NCI-H2107 treated with DMSO at 0.1 percent for 48 hours (cell line): ENCODE data around the gene GRIN2D.
A peak's percentile ranks its signal among the peaks of the same experiment; 100 is the strongest.
"Not testable (repeated sequence)": the region's sequence is repeated elsewhere in the genome, so short reads cannot be mapped to it uniquely, and the experiment has no call there.

ENCODE experiments used
- DNase-seq: peaks from one replicate; lab custom pipeline; 2025; ENCODE audit not compliant: unreplicated experiment; lab: John Stamatoyannopoulos, UW

The GRIN2D gene

DNA sequence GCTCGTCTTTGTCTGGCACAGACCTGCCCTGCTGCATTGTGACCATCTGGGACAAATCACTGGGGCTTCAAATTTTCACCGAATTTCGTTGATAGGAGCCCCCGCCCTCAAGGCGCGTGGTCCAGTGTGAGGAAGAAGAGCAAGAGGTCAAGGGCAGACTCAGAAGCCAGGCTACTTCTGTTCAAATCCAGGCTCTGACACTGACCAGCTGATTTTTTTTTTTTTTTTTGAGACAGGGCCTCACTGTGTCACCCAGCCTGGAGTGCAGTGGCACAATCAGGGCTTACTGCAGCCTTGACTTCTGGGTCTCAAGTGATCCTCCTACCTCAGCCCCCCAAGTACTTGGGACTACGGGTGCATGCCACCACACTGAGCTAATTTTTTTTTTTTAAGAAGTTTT lies 22.1 kb upstream of the GRIN2D start:
- no peak for DNase-seq

DNA sequence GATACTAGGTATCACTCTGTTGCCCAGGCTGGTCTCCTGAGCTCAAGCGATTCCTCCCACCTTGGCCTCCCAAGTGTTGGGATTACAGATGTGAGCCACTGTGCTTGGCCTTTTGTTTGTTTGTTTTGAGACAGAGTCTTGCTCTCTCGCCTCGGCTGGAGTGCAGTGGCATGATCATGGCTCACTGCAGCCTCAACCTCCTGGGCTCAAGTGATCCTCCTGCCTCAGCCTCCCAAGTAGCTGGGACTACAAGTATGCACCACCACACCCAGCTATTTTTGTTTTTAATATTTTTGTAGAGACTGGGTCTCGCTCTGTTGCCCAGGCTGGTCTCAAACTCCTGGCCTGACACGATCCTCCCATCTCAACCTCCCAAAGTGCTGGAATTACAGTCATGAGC lies 21.7 kb upstream of the GRIN2D start:
- not testable (repeated sequence) for DNase-seq

DNA sequence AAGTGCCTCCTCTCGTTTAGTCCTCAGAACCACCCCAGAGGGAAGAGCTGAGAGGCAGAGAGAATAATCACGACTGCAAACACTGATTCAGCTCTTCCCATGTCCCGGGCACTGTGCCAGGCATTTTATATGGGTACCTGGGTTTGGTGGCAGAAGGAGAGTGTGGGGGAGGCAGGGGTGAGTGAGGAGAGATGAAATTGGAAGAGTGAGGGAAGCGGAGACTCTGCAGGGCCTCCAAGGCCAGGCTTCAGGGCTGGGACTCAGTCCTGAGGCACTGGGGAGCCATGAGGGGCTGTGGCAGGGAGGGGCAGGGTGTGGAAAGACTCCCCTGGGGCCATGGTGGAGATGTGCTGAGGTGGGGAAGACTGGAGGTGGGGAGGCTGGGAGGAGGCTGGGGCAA lies 20.6 kb upstream of the GRIN2D start:
- peak; percentile 85 for DNase-seq

DNA sequence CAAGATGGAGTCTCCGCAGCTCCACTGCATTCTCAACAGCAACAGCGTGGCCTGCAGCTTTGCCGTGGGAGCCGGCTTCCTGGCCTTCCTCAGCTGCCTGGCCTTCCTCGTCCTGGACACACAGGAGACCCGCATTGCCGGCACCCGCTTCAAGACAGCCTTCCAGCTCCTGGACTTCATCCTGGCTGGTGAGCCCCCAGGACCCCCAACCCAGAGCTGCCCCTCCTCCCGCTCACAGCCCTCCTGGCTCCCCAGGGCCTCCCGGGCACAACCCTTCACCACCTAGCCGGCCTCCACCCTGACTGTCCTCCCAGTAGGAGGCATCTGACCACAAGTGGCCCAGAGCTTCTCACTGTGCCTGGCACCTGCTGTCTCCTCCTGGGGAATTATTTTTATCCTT lies 19.9 kb upstream of the GRIN2D start:
- no peak for DNase-seq

DNA sequence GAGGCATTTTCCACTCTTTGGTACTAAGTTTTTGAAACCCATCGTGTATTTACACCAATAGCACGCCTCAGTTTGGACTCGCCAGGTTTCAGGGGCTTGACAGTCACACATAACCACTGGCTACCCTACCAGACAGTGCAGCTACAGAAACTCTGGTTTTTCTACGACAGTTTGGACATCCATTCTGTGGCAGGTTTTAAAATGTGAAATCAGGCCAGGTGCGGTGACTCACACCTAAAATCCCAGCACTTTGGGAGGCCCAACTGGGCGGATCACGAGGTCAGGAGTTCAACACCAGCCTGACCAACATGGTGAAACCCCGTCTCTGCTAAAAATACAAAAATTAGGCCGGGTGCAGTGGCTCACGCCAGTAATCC lies 15.3 kb upstream of the GRIN2D start:
- no peak for DNase-seq

DNA sequence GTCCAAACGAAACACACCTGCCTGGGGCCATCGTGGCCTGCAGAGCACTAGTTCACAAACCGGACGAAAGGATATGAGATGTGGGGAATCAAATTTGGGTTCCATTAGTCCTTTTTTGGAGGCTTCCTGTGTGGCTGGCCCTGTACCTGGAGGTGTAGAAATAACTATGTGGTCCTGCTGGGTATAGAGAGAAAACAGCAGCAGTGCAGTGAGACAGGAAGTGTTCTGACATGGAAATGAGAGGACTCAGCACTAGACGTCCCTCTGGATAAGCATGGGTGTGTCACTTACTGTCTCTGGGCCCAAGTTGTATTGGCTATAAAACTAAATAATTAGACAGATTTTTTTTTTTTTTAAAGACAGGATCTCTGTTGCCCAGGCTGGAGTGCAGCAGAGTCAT lies 14.4 kb upstream of the GRIN2D start:
- DNase-seq: no peak

DNA sequence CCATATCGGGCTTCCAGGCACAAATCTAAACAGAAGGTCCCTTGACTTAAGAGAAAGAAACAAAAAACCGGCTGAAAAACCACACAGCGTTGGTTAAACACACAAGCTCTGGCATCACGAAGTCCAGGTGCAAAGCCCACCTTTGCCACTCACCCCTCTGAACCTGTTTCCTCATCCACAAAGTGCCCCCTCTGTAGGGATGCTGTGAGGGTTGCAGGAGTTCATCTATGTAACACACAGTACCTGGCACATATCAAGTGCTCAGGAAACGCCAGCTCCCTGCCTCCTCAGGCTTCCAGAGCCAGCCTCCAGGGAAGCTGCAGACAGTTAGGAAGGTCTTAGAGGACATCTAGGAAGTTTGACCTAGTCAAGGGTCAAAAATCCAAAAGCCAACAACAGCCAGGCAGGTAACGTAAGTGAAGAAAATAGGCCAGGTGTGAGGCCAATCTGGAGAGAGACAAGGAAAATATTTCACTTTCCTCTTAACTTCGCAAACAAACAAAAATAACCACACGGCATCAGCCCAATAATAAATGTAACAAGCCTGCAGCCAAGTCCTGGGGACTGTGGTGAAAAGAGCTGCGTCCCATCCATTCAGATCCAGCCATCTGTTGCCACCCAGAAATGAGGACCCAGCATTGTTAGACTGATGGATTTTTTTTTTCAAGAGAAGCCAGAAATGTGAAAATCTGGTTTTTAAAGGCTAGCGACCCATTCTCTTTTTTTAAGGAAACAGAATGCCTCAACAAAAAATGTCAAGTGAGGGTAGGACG lies 12.1 kb upstream of the GRIN2D start:
- no peak for DNase-seq

DNA sequence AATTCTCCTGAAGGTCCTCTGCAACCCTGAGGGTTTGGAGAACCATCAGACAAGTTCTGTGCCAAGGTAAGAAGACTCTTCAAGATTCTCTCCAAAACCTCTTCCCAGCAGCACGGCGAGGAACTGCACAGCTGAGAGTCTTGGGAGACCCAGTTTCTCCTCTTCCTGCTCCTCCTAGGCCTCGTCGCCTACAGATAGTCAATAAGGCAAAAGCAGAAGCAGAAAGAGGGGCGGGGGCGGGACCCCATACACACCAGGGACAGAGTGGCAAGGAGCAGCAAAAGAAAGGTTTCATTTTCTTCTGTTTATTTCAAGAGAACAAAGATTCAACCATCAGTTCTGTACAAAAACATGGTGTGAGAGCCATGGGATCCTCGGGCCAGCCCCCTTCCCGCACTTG lies 11.2 kb upstream of the GRIN2D start:
- no peak for DNase-seq

DNA sequence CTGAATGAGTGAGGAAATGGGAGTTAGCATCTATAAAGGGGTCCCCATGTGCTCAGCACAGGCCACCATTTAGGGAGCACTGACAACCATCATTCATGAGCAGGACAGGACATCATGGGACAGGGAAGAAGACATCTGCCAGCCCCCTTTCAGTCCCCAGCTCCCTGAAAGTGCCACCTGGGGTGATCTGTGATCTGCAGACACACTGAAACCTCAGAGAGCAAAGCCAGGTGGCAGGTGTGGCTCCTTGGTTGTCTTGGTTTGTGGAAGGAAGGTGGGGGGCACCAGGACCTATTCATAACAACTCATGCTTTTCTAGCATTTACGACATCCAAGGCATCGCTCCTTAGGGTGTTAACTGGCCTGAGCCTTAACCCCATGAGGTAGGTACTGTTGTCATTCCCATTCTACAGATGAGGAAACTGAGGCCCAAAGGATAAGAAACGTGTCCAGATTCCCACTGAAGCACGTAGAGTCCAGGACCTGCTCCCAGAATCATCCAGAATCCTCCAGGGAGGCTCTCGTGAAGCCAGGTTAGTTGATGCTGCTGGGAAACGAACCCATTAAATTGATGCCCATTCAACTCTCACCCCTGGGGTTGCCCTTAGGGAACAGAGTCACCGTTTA lies 7.9 kb upstream of the GRIN2D start:
- no peak for DNase-seq

DNA sequence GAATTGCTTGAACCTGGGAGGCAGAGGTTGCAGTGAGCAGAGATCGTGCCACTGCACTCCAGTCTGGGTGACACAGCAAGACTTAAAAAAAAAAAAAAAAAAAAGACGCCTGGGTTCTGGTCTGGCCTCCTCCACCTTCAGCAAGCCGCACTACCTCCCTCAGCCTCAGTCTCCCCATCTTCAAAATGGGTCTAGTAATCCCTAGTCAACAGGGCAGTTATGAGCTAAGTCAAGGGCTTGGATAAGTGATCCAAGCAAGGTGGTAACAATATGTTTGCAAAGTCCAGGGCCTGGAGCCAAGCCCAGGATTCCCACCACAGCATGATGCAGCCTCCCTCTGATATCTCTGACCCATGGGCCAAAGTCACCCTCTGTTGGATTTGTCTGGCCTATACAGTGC lies 6.5 kb upstream of the GRIN2D start:
- no peak for DNase-seq

DNA sequence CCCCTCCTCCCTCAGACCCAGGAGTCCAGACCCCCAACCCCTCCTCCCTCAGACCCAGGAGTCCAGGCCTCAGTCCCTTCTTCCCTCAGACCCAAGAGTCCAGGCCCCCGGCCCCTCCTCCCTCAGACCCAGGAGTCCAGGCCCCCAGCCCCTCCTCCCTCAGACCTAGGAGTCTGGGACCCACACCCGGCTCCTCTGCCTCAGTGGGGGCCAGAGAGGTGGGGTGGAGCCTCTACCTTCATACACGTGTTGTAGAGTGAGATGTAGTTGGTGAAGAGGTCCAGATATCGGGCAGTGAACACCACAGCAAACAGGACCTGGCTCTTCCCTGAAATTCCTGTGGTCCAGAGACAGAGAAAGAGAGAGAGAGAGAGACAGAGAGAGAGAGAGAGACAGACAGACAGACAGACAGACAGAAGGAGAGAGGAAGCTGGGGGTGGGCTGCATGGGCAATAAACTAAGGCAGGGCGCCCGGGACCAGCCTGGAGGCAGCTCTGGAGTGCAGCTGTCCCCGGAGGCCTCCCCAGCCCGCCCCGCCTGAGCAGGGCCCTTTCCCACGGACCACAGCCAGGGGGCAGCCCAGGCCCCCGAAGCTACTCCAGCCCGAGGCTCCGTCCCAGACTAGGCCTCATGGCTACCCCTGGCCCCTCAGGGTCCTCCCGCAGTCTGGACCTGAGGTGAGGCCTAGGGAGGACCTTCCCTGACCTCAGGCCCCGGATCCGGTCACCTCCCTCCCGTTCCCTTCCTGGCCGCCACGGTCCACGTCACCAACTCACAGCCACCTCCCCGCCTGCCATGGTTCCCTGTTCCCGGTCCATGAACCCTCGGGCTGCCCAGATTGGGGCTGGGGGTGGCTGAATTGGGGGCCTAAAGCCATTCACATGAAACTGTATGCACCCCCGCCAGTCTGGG lies 3.0 kb upstream of the GRIN2D start:
- no peak for DNase-seq

DNA sequence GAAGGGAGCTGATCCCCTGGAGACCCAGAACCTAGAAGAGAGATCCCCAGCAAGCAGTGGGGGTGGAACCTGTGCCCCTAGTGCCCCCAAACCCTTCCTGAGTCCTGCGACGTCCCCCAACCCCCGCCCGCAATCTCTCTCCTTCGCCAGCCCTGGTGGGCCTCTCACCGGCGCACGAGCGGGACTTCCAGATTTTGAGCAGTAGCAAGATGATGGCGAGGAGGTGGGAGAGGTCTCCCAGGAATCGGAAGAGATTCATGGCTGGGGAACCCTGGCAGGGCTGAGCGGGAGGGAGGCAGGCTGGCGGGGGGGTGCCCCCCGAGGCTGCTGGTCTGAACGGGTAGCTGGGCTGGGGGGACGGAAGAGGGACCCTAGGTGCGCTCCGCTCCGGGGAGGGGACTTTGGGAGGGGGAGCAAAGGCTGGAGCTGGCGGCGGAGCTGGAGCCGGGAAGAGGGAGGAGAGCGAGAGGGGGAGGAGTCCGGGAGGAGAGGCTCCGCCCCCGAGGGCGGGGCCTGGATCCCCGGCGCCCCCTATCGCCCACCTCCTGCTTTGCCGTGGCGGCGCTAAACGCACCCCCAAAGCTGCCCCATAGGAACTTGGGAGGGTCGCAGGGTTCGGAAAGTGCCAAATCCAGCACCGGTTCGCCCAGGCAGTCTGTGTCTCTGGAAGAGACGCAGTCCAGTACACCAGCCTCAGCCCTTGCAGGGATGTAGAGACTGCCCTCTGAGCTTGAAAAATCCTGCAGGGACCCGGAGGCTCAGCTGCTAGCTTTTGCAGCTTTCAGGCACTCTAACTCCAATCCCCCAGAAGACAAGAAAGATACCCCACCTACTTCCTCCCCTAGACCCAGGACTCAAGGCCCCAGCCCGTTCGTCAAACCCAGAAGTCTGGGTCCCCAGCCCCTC lies 2.1 kb upstream of the GRIN2D start, which contains the start of gene KDELR1:
TSS of gene KDELR1 (minus strand) at position 452 of the 906 bp plus-strand sequence. CDS start at position 259, 193 bp downstream.
- DNase-seq: no peak

DNA sequence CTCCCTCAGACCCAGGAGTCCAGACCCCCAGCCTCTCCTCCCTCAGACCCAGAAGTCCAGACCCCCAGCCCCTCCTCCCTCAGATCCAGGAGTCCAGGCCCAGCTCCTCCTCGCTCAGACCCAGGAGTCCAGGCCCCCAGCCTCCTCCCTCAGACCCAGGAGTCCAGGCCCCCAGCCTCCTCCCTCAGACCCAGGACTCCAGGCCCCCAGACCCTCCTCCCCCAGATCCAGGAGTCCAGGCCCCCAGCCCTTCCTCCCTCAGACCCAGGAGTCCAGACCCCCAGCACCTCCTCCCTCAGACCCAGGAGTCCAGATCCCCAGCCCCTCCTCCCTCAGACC lies 1.5 kb upstream of the GRIN2D start:
- DNase-seq: not testable (repeated sequence)

DNA sequence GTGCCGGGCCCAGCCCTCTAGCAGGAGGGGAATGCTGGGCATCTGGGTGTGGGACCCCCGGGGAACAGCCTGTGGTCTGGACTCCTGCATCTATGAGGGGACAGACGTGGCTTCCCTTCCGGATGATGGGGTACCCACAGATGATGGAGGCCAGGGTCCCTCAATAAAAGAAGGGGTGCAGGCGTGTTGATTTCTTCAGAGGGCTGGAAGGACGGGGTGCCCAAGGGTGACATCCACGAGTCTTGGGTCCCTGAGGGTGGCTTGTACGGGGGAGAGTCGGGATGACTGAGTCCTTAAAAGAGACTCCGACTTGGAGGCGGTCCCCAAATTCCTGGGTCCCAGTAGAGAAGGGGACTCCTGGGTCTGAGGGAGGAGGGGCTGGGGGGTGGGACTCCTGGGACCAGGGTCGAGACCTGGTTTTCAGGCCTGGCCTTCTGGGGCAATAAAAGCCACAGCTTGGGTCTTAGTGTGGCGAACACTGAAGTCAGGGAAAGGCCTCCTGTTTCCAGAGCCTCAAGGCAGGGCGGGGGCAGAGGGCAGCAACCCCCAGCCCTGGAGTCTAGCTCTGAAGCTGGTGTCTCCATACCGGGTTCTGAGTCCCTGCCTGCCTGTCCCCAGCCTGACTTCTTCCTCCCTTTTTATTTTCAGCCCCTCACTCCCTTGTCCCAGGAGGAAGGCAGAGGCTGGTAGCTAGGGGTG lies 459 bp upstream of the GRIN2D start:
- DNase-seq: no peak

DNA sequence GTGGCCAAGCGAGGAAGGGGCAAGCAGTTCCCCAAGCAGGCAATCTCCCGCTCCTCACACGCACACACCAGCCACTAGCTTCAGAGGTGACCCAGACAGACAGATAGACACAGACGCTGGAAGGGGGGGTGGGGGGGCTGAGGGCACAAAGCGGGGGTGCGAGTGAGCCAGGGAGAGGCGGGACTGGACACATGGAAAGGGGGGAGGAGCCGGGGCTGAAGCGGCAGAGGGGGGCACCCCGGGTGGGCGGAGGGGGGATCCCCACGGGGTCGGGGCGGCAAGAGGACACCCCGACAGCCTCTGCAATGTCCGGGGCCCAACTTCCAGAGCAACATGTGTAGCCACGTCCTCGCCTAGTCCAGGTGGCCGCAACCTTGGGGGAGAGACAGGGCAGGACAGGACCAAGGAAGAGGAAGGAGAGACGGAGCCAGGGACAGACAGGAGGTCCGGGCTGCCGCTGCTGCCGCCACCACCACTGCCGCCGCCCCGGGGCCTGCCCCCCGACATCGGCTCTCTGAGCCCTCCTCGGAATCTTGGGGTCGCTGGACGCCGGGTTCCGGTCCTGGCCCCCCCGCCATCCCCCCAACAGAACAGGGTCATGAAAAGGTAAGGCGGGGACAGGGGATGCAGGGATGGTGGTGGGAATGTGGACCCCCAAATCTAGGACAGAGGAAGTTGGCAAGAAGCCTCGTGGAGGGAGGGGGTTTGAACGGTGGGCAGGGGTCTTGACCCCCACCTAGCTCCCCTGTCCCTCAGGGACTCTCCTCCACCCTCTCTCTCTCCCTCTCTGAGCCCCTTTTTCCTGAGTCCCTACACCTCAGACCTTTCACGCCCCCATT lies 1.1 kb downstream of the GRIN2D start:
- DNase-seq: no peak

DNA sequence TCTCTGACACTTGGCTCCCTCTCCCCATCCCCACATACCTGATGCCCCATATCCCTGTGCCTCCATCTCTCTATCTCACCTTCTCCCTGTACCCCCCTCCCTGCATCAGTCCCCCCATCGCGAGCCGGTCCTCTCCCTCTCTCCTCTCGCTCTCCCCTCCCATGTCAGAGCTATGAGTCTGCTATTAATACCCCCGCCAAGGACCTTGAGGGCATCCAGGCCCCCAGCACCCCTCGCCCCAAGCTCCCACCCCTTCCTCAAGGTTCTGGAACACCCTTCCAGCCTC lies 1.6 kb downstream of the GRIN2D start:
- DNase-seq: no peak

DNA sequence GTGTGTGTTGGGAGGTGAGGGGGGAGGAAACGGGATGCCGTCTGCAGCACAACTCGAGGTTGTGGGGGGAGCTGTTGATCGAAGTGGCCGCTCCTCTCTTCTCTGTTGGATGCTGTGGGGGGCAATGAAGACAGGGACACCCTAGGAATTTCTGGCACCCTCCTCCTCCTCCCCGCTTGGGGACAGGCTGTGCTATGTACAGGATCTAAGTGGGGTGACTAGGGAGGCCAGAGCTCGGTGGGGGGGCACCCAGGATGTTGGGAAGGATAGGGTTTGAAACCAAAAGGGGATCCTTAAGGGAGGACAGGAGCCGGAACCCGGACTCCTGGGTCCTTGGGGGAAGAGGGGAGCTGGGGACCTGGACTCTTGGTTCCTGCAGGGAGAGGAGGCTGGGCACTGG lies 2.0 kb downstream of the GRIN2D start:
- DNase-seq: no peak

DNA sequence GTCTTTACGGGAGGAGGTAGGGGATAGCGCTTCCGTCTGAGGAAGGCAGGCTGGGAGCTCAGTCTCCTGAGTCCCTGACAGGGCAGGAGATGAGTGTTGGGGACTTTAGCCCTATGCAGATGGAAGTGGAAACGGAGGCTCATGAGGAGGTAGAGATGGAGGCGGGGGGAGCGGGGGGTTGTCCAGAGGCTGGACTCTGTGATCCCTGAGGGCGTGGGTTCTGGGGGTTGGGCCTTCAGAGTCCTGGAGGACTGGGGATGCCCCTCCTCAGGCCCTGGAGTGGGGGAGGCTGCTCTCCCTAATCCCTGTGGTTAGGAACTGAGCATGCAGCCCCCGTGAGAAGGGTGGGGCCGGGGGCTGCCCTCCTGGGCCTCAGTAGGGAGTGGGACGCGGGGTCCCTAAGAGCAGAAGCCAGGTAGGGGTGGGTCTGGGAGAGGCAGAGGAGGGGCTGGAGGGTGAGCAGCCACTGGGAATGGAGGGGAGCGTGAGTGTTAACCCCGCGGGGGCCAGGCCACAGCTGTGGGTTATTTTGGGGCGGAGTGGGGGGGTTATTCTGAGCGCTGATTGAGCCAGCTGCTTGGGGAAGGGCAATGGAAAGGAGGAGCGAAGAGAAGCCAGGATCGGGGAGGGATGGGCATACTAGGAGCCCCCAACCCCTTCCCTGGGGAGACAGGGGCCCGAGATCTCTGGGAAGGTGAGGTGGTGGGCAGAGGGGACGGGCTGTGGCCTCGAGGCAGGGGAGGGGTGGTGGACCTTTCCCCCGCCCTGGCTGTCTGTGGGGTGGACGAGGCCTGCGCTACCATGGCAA lies 2.8 kb downstream of the GRIN2D start:
- no peak for DNase-seq

DNA sequence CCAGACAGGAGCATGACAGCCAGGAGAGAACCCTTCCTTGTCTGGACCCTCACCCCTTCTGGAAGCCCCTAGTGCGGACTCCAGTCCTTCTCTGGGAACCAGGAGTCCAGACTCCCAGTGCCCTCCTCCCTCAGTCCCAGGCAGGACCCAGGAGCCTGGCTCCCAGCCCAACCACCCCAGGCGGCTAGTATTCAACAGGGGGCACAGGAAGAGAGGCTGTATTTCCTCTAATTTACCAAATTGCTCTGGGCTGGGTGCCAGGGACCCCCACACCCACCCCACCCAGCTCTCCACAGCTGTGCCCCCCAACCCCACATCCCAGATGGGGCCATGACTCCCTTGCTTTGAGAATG lies 3.3 kb downstream of the GRIN2D start:
- no peak for DNase-seq
